NB4 (cell line): ENCODE results near the gene IRF1.

ENCODE experiments used
- POLR2A ChIP-seq: IDR thresholded peaks from 2 replicates; pipeline ENCODE4 v1.6.1; 2011; ENCODE audit warnings: mild to moderate bottlenecking; ENCODE audit not compliant: insufficient read length; ENCODE audit errors: extremely low read depth
- TF ChIP-seq, protein P1 (sequence below): IDR thresholded peaks from one replicate; pipeline ENCODE4 v1.5.1; 2012; ENCODE audit warnings: low read depth, low read length
- TF ChIP-seq, protein P2 (sequence below): IDR thresholded peaks from 2 replicates; pipeline ENCODE4 v1.6.1; 2011; ENCODE audit warnings: low read depth, low read length

DNA sequence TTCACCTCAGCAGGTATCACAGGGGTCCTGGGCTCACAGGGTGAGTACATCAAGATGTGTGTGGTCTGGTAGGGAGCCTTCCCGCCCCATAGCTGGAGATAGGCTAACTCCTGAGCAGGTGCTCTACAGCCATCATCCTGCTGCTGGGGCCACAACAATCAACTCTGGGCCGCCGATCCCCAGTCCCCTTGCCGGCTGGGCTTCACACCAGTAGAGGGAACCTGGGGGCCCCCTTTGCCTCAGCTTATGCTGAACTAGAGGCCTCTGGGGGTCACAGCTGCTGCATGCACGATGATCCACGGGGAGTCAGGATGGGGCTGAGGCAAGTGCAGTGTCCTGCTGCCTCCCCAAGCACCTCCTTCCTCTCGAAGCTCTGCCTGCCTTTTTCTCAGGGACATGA, 46.5 kb downstream of the IRF1 start:
- TF ChIP-seq, protein P1, sequence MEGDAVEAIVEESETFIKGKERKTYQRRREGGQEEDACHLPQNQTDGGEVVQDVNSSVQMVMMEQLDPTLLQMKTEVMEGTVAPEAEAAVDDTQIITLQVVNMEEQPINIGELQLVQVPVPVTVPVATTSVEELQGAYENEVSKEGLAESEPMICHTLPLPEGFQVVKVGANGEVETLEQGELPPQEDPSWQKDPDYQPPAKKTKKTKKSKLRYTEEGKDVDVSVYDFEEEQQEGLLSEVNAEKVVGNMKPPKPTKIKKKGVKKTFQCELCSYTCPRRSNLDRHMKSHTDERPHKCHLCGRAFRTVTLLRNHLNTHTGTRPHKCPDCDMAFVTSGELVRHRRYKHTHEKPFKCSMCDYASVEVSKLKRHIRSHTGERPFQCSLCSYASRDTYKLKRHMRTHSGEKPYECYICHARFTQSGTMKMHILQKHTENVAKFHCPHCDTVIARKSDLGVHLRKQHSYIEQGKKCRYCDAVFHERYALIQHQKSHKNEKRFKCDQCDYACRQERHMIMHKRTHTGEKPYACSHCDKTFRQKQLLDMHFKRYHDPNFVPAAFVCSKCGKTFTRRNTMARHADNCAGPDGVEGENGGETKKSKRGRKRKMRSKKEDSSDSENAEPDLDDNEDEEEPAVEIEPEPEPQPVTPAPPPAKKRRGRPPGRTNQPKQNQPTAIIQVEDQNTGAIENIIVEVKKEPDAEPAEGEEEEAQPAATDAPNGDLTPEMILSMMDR, result no peak
- no peak for TF ChIP-seq POLR2A
- TF ChIP-seq, protein P2, sequence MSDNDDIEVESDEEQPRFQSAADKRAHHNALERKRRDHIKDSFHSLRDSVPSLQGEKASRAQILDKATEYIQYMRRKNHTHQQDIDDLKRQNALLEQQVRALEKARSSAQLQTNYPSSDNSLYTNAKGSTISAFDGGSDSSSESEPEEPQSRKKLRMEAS, result no peak
